H1 (cell line): ENCODE results near the gene PRKAG1. TPM values are rescaled to one million over a fixed set of nuclear protein-coding genes. Genes with fewer than 3 reads are reported as not detected.
A peak's percentile ranks its signal among the peaks of the same experiment; 100 is the strongest.

Source experiments
- CTCF ChIA-PET: fragments of 300-600 bp; sonication (Branson Sonifier 250); formaldehyde crosslinking; loops from one replicate; lab custom pipeline; 2021; ENCODE audit not compliant: partially characterized antibody; lab: Charles Lee
- POLR2A ChIA-PET: fragments of 300-600 bp; sonication (Branson Sonifier 250); formaldehyde crosslinking; loops from one replicate; lab custom pipeline; 2021; ENCODE audit warnings: inconsistent platforms; ENCODE audit not compliant: partially characterized antibody; lab: Charles Lee
- DNase-seq, 2 experiments: peaks; one replicate each; pipeline versions ENCODE4 v3.0.0 to v3.0.0-alpha.2; 2010 to 2022; ENCODE audit warnings: low spot score in 2 of 2, low read depth in 1 of 2, mixed read lengths in 1 of 2
- FAIRE-seq: peaks from 2 replicates; lab custom pipeline; 2011; peaks lifted over from hg19 to GRCh38; lab: Jason Lieb, UNC
- H2AFZ ChIP-seq: 2 replicates; pipeline ENCODE4 v1.8.1; 2012; ENCODE audit warnings: low read length, inconsistent platforms
- H2AK5ac ChIP-seq: 2 replicates; pipeline ENCODE4 v1.6.1; 2013; ENCODE audit warnings: low read depth, low read length
- H2BK120ac ChIP-seq: replicated peaks from 2 replicates; pipeline ENCODE3; 2013; ENCODE audit warnings: low read depth, low read length, inconsistent platforms
- H2BK12ac ChIP-seq: 2 replicates; pipeline ENCODE4 v1.6.1; 2013; ENCODE audit warnings: low read depth, low read length
- H2BK15ac ChIP-seq: 2 replicates; pipeline ENCODE4 v1.6.1; 2013; ENCODE audit warnings: low read length
- H2BK20ac ChIP-seq: 2 replicates; pipeline ENCODE4 v1.6.1; 2013; ENCODE audit warnings: low read length
- H2BK5ac ChIP-seq: 2 replicates; pipeline ENCODE4 v1.6.1; 2013; ENCODE audit warnings: low read depth, low read length
- H3K14ac ChIP-seq: 2 replicates; pipeline ENCODE4 v1.6.1; 2013; ENCODE audit warnings: inconsistent platforms; ENCODE audit not compliant: insufficient read length
- H3K18ac ChIP-seq: 2 replicates; pipeline ENCODE4 v1.6.1; 2013; ENCODE audit warnings: low read length; ENCODE audit errors: extremely low read depth
- H3K23ac ChIP-seq: 2 replicates; pipeline ENCODE4 v1.6.1; 2013; ENCODE audit warnings: inconsistent platforms; ENCODE audit not compliant: insufficient read length
- H3K23me2 ChIP-seq: 2 replicates; pipeline ENCODE4 v1.6.1; 2013; ENCODE audit warnings: low read depth, low read length
- H3K27ac ChIP-seq: 2 replicates; pipeline ENCODE4 v1.6.1; 2011; ENCODE audit warnings: low read depth, low read length, inconsistent platforms
- H3K27me3 ChIP-seq, 4 experiments: replicated peaks in 1 of 4; 1 replicate in 1 of 4; 2 replicates in 3 of 4; pipeline versions ENCODE4 v1.6.1 to v1.8.1; 2011 to 2013; ENCODE audit warnings: low read length in 3 of 4, mild to moderate bottlenecking in 3 of 4, inconsistent platforms in 2 of 4, mixed read lengths in 2 of 4, moderate library complexity in 1 of 4; ENCODE audit not compliant: control insufficient read depth in 3 of 4, insufficient read depth in 3 of 4; ENCODE audit errors: extremely low read depth in 1 of 4
- H3K36me3 ChIP-seq, 4 experiments: 2 replicates each; pipeline versions ENCODE4 v1.6.1 to v1.8.1; 2011 to 2013; ENCODE audit warnings: mild to moderate bottlenecking in 4 of 4, low read length in 3 of 4, moderate library complexity in 2 of 4, control low read depth in 1 of 4, inconsistent platforms in 1 of 4; ENCODE audit not compliant: insufficient read depth in 4 of 4, control insufficient read depth in 2 of 4
- H3K4ac ChIP-seq: replicated peaks from 2 replicates; pipeline ENCODE3; 2013; ENCODE audit warnings: low read length, low read depth, mixed read lengths, inconsistent platforms; ENCODE audit not compliant: insufficient read length
- H3K4me1 ChIP-seq, 4 experiments: replicated peaks in 1 of 4; 1 replicate in 1 of 4; 2 replicates in 3 of 4; pipeline versions ENCODE4 v1.6.1 to v1.8.1; 2011 to 2013; ENCODE audit warnings: low read length in 3 of 4, inconsistent platforms in 2 of 4, mixed read lengths in 1 of 4; ENCODE audit not compliant: insufficient read depth in 4 of 4, control insufficient read depth in 3 of 4
- H3K4me2 ChIP-seq, 2 experiments: 2 replicates each; pipeline versions ENCODE4 v1.6.1 to v1.8.1; 2011 to 2013; ENCODE audit warnings: low read depth in 2 of 2, low read length in 2 of 2, control low read depth in 1 of 2, inconsistent platforms in 1 of 2, mild to moderate bottlenecking in 1 of 2; ENCODE audit not compliant: insufficient read depth in 1 of 2
- H3K4me3 ChIP-seq, 4 experiments: fragments of 200-600, 300-600 bp in 1 of 4; sonication (generic), shearing (Covaris generic), sonication (Bioruptor Twin) in 1 of 4; 2 replicates each; pipeline versions ENCODE4 v1.5.1 to v1.8.1; 2011 to 2016; ENCODE audit warnings: low read length in 4 of 4, low read depth in 3 of 4, control low read depth in 2 of 4, inconsistent platforms in 2 of 4, mild to moderate bottlenecking in 2 of 4, mixed read lengths in 1 of 4, moderate library complexity in 1 of 4; ENCODE audit not compliant: insufficient read depth in 2 of 4; ENCODE audit errors: extremely low read depth in 1 of 4
- H3K56ac ChIP-seq: replicated peaks from 2 replicates; pipeline ENCODE3; 2013; ENCODE audit warnings: low read depth, mild to moderate bottlenecking, mixed read lengths, low read length, inconsistent platforms; ENCODE audit not compliant: insufficient read length
- H3K79me1 ChIP-seq: 2 replicates; pipeline ENCODE4 v1.6.1; 2013; ENCODE audit warnings: low read depth, low read length, control low read depth
- H3K79me2 ChIP-seq, 2 experiments: 2 replicates each; pipeline versions ENCODE4 v1.6.1 to v1.8.1; 2012 to 2013; ENCODE audit warnings: low read length in 2 of 2, mild to moderate bottlenecking in 2 of 2, inconsistent platforms in 1 of 2; ENCODE audit not compliant: insufficient read depth in 2 of 2, control insufficient read depth in 1 of 2
- H3K9ac ChIP-seq, 4 experiments: replicated peaks in 1 of 4; 1 replicate in 1 of 4; 2 replicates in 3 of 4; pipeline versions ENCODE4 v1.6.1 to v1.8.1; 2011 to 2013; ENCODE audit warnings: low read depth in 3 of 4, low read length in 3 of 4, control low read depth in 2 of 4, mild to moderate bottlenecking in 2 of 4, moderate library complexity in 2 of 4, inconsistent platforms in 1 of 4; ENCODE audit errors: extremely low read depth in 1 of 4
- H3K9me3 ChIP-seq, 2 experiments: 2 replicates each; pipeline versions ENCODE4 v1.6.1 to v1.8.1; 2012 to 2013; ENCODE audit warnings: mild to moderate bottlenecking in 2 of 2, moderate library complexity in 2 of 2, control low read depth in 1 of 2, inconsistent platforms in 1 of 2, low read depth in 1 of 2, low read length in 1 of 2, mixed read lengths in 1 of 2; ENCODE audit not compliant: insufficient read depth in 2 of 2
- H4K20me1 ChIP-seq, 2 experiments: replicated peaks in 1 of 2; 2 replicates each; pipeline versions ENCODE3 to v1.8.1; 2011 to 2013; ENCODE audit warnings: inconsistent platforms in 2 of 2, low read length in 2 of 2, mild to moderate bottlenecking in 1 of 2; ENCODE audit not compliant: insufficient read depth in 2 of 2, control insufficient read depth in 1 of 2
- H4K5ac ChIP-seq: 2 replicates; pipeline ENCODE4 v1.6.1; 2013; ENCODE audit warnings: low read length, low read depth, mixed read lengths, inconsistent platforms; ENCODE audit not compliant: insufficient read length
- H4K8ac ChIP-seq: 2 replicates; pipeline ENCODE4 v1.8.0; 2013; ENCODE audit warnings: mild to moderate bottlenecking, moderate library complexity, low read length, inconsistent platforms; ENCODE audit not compliant: insufficient read depth; ENCODE audit errors: extremely low read depth
- H4K91ac ChIP-seq: replicated peaks from 2 replicates; pipeline ENCODE3; 2013; ENCODE audit warnings: low read length, mixed read lengths, inconsistent platforms; ENCODE audit not compliant: insufficient read length
- PHF8 ChIP-seq: fragments of 200-600 bp; sonication (generic); conservative IDR thresholded peaks from 2 replicates; pipeline ENCODE4 v1.7.1; 2012; ENCODE audit warnings: low read depth, mild to moderate bottlenecking, inconsistent platforms, low read length, moderate library complexity
- WGBS, 2 experiments: shearing (Covaris generic) in 1 of 2; methylation state at CpG; one replicate each; pipeline versions ENCODE4 v1.1.6 to v1.1.7; 2013 to 2015; ENCODE audit warnings: low lambda C conversion rate in 2 of 2, mixed read lengths in 2 of 2, inconsistent platforms in 1 of 2, low coverage in 1 of 2, missing lambda C conversion rate in 1 of 2; ENCODE audit not compliant: insufficient replicate concordance in 2 of 2, insufficient coverage in 1 of 2, insufficient read length in 1 of 2; ENCODE audit errors: extremely low coverage in 1 of 2, missing lambda C conversion rate in 1 of 2; 5-methylcytosine and 5-hydroxymethylcytosine counted together
- polyA plus RNA-seq, 7 experiments: library from polyadenylated mRNA; depleted of rRNA in 3 of 7; stranded (reverse) in 5 of 7; unstranded in 2 of 7; fragments of >200 nt in 5 of 7; fragments of 200-250 nt in 2 of 7; gene quantifications; 1 replicate in 5 of 7; 2 replicates in 1 of 7; 4 replicates in 1 of 7; pipeline versions ENCODE4 v1.2.1 to v1.2.3, GENCODE V29; 2011 to 2013; ENCODE audit warnings: missing spikeins in 2 of 7, mixed read lengths in 2 of 7
- total RNA-seq: library from RNA; stranded (reverse); fragmentation: NEBNext Ultra II Directional; extraction: Animal tissue kit (Norgen Biotek cat#: 25700); gene quantifications from 2 replicates; pipeline ENCODE4 v1.2.1, GENCODE V29; 2021
- TF ChIP-seq, protein P1 (sequence below), 3 experiments: IDR thresholded peaks; 1 replicate in 2 of 3; 2 replicates in 1 of 3; pipeline versions ENCODE4 v1.5.1 to v1.6.1; 2011; ENCODE audit warnings: low read length in 3 of 3, mild to moderate bottlenecking in 3 of 3, inconsistent platforms in 2 of 3, low read depth in 1 of 3, moderate library complexity in 1 of 3; ENCODE audit not compliant: insufficient read depth in 1 of 3; ENCODE audit errors: control extremely low read depth in 1 of 3

Gene PRKAG1
- total and polyA plus RNA-seq, 2 of the 8 experiments (the other 6 are each of a cell fraction or from before 2014, with no cell fraction given): 38.6 to 57.5 TPM

DNA sequence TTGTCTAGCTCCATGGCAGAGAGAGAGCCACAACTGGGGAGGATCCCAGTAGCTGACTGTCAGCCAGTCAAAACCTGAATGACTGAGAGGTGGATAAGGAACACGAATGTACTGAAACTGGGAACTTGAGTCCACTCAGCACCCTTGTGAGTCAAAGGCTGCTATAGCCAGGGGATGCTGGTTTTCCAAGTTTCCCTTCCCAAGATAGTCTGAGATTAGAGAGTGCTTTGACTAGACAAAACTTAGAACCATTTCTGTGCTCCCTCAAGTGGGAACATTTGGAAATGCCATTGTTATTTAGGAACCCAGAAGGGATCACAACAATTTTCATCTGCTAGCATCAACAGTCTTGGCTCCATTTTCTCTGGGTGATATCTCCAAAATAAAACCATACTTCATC, 4.0 kb downstream of the PRKAG1 start:
- H3K27ac ChIP-seq: no peak overlapping the region
- no peak overlapping the region for H3K14ac ChIP-seq
- no peak overlapping the region for H2BK120ac ChIP-seq
- H2BK20ac ChIP-seq: no peak overlapping the region
- 71% methylated on average over 1 of the region's 1 CpG; no CpG with 5 or more reads in 1 of the 2 experiments for WGBS, 2 experiments
- H4K20me1 ChIP-seq: no peaks in the 10 kb centered on the region
- TF ChIP-seq PHF8: no peak
- TF ChIP-seq, protein P1, sequence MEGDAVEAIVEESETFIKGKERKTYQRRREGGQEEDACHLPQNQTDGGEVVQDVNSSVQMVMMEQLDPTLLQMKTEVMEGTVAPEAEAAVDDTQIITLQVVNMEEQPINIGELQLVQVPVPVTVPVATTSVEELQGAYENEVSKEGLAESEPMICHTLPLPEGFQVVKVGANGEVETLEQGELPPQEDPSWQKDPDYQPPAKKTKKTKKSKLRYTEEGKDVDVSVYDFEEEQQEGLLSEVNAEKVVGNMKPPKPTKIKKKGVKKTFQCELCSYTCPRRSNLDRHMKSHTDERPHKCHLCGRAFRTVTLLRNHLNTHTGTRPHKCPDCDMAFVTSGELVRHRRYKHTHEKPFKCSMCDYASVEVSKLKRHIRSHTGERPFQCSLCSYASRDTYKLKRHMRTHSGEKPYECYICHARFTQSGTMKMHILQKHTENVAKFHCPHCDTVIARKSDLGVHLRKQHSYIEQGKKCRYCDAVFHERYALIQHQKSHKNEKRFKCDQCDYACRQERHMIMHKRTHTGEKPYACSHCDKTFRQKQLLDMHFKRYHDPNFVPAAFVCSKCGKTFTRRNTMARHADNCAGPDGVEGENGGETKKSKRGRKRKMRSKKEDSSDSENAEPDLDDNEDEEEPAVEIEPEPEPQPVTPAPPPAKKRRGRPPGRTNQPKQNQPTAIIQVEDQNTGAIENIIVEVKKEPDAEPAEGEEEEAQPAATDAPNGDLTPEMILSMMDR (IDR thresholded peaks at IDR 0.05; ENCODE audit: control extremely low read depth in 1 of 3, insufficient read depth in 1 of 3, low read depth in 1 of 3, low read length in 3 of 3): peak in 2 of 3 experiments; percentile 6 to 11; a peak in 1 of 4 replicates
- H3K79me1 ChIP-seq: no peaks in the 10 kb centered on the region
- peaks cover 8% of the 10 kb centered on the region for H3K23me2 ChIP-seq
- H3K79me2 ChIP-seq: no peaks in the 10 kb centered on the region
- H3K9ac ChIP-seq: no peak overlapping the region
- no peak overlapping the region for H3K4me2 ChIP-seq
- H2AFZ ChIP-seq: no peak overlapping the region
- H3K56ac ChIP-seq: no peak overlapping the region
- no peak overlapping the region for H3K23ac ChIP-seq
- no peak overlapping the region for H2BK12ac ChIP-seq
- no peaks in the 10 kb centered on the region for H3K27me3 ChIP-seq
- H3K36me3 ChIP-seq: no peaks in the 10 kb centered on the region
- no peaks in the 10 kb centered on the region for H3K9me3 ChIP-seq
- H2AK5ac ChIP-seq: no peak overlapping the region
- H4K91ac ChIP-seq: no peak overlapping the region
- no peak overlapping the region for H3K18ac ChIP-seq
- FAIRE-seq (no peak), DNase-seq (no peak)
- no peak overlapping the region for H4K5ac ChIP-seq
- no peak overlapping the region for H3K4me3 ChIP-seq
- ChIA-PET POLR2A (interaction anchor here (0.8 to 3.0 kb wide), 4 partner anchors 10 to 149 kb away, joined by 3 to 16 read pairs (median 10); partner anchors contain the start of gene RND1), CTCF (interaction anchor here (1.1 to 11.5 kb wide), 10 partner anchors 16 to 147 kb away, joined by 3 to 207 read pairs (median 4); partner anchors contain the start of genes DDN and WNT1)
- H3K4me1 ChIP-seq: peaks cover 0 to 6% (median 1%) of the 10 kb centered on the region in 4 experiments; a peak in 4 of 7 replicates
- no peak overlapping the region for H3K4ac ChIP-seq
- H2BK15ac ChIP-seq: no peak overlapping the region
- no peak overlapping the region for H4K8ac ChIP-seq
- H2BK5ac ChIP-seq: no peak overlapping the region
